GM06990 (cell line): ENCODE data around the gene C1orf94.

ENCODE experiments used
- DNase-seq: peaks from one replicate; pipeline ENCODE4 v3.0.0-alpha.2; 2011; ENCODE audit not compliant: insufficient read length; ENCODE audit errors: extremely low read depth
- H3K27me3 ChIP-seq: replicated peaks from 2 replicates; pipeline ENCODE4 v1.6.0; 2011; ENCODE audit warnings: low read length; ENCODE audit not compliant: control insufficient read depth, insufficient read depth
- H3K36me3 ChIP-seq: 2 replicates; pipeline ENCODE4 v1.5.1; 2011; ENCODE audit warnings: low read length; ENCODE audit not compliant: control insufficient read depth, insufficient read depth
- H3K4me3 ChIP-seq: replicated peaks from 2 replicates; pipeline ENCODE4 v1.5.1; 2011; ENCODE audit warnings: low read depth, mild to moderate bottlenecking, control low read depth, low read length
- CTCF ChIP-seq: IDR thresholded peaks from 2 replicates; pipeline ENCODE4 v1.5.1; 2011; ENCODE audit warnings: low read length, control low read depth, mild to moderate bottlenecking, inconsistent platforms; ENCODE audit not compliant: insufficient read depth, poor library complexity, severe bottlenecking

C1orf94 gene

GRCh38 chr1:34176830-34177603 lies at the start of gene C1orf94:
Gene C1orf94 (plus strand): TSS chr1:34176907. CDS start chr1:34177790, 883 bp downstream.
- no peaks in the 10 kb centered on the region for H3K36me3 ChIP-seq
- no peaks in the 10 kb centered on the region; the same call in 1 of the 2 replicates for H3K27me3 ChIP-seq
- no peak for DNase-seq
- no peak within 1 kb of the TSS for H3K4me3 ChIP-seq
- TF ChIP-seq CTCF = no peak

GRCh38 chr1:34127006-34128000 lies 49.4 kb upstream of the C1orf94 start:
- no peak for DNase-seq
- no peaks in the 10 kb centered on the region; the same call in 1 of the 2 replicates for H3K27me3 ChIP-seq
- H3K36me3 ChIP-seq = no peaks in the 10 kb centered on the region
- no peak for TF ChIP-seq CTCF
- no peak overlapping the region for H3K4me3 ChIP-seq

- no peak for DNase-seq
- TF ChIP-seq CTCF = no peak
- Histone ChIP-seq H3K27me3 (no peaks in the 10 kb centered on the region; the same call in 1 of the 2 replicates), H3K4me3 (no peak overlapping the region), H3K36me3 (no peaks in the 10 kb centered on the region)
These were observed 48.4 kb upstream of the C1orf94 start for GRCh38 chr1:34128186-34128889.

- TF ChIP-seq CTCF = no peak
- H3K36me3 ChIP-seq = no peaks in the 10 kb centered on the region
- H3K4me3 ChIP-seq = no peak overlapping the region
- H3K27me3 ChIP-seq = no peaks in the 10 kb centered on the region; the same call in 1 of the 2 replicates
- DNase-seq = no peak
These were observed 47.1 kb upstream of the C1orf94 start for GRCh38 chr1:34129630-34130029.

- DNase-seq = no peak
- no peaks in the 10 kb centered on the region for H3K36me3 ChIP-seq
- H3K27me3 ChIP-seq = no peaks in the 10 kb centered on the region; the same call in 1 of the 2 replicates
- H3K4me3 ChIP-seq = no peak overlapping the region
- TF ChIP-seq CTCF = no peak
These were observed 46.4 kb upstream of the C1orf94 start for GRCh38 chr1:34130306-34130705.
